A204.1 (cell line): ENCODE measurements around the gene NPHP4.

Source experiments
- FAIRE-seq: peaks from 2 replicates; lab custom pipeline; 2012; peaks lifted over from hg19 to GRCh38; lab: Jason Lieb, UNC

NPHP4 gene

DNA sequence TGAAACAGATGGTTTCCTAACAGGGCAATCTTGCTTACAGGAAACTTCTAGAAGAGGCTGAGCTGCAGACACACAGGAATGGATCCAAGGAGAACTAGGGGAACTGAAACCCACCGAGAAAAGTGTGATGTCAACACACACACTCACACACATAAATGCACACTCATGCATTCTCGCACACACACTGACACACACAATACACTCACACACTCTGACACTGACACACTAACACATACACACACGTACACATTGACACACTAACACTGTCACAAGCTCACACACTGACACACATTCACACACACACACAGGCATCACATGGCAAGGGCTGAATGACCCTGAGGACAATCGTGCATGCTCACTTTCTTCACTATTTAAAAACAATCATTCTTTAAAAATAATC lies 142.7 kb downstream of the NPHP4 start:
- FAIRE-seq, result no peak

DNA sequence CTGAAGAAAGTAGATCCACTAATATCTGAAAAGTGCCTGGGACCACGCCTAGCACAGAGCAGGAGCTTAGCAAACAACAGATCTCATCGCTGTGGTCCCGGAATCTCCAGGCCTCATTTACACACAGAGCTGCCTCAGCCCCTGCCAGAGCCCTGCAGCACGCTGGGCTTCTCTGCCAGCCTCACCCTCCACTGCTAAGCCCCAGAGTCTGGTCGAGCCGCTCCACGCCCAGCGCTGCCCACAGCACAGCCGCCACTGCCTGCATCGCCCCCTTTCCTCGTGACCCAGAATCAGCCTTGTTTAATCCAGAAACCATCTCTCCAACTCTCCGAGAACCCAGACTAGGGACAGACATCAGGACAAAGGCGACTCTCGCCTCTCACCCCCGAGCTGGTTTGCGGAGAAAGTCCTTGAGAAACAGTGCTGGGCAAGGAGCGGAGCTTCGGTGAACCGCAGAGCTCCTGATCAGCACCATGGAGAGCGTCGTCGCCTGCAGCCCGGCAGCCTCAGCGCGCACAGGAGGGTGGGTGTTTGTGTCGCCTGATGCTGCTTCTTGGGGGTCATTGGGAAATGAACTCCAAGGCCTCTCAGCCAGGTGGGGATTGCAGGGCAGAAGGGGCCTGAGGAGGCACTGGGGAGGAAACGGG lies 145.1 kb downstream of the NPHP4 start:
- no peak for FAIRE-seq

DNA sequence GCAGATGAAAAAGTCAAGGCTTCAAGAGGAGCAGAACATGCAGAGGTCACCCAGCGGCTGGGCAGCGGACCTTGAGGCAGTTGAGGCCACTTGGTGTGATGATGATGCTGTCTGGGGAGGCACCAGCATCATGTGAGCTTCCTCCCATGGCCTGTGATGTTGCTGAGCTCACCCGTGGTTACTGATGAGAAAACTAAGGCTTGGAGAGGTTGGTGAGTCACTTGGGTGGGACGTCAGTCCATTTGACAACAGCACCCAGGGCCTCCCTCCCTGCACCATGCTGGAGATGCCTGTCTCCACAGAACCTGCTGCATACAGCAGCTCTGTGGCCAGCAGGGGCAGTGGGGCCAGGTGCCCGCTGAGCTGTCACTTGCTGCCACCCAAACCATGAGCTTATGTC lies 146.8 kb downstream of the NPHP4 start:
- no peak for FAIRE-seq

DNA sequence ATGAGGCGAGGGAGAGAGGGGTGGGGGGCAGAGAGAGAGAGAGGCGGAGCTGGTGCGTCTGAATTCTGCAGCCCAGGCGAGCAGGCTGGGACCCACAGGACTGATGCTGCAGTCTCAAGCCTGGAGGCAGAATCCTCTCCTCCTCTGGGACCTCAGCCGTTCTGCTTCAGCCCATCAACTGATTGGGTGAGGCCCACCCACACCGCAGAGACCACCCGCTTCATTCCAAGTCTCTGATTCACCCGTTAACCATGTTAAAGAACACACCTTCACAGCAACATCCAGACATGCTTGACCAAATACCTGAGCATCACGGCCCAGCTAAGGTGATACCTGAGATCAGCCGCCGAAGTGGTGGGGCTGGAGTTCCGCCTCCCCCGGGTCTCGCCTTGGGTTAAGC lies 147.8 kb downstream of the NPHP4 start:
- FAIRE-seq, result no peak

DNA sequence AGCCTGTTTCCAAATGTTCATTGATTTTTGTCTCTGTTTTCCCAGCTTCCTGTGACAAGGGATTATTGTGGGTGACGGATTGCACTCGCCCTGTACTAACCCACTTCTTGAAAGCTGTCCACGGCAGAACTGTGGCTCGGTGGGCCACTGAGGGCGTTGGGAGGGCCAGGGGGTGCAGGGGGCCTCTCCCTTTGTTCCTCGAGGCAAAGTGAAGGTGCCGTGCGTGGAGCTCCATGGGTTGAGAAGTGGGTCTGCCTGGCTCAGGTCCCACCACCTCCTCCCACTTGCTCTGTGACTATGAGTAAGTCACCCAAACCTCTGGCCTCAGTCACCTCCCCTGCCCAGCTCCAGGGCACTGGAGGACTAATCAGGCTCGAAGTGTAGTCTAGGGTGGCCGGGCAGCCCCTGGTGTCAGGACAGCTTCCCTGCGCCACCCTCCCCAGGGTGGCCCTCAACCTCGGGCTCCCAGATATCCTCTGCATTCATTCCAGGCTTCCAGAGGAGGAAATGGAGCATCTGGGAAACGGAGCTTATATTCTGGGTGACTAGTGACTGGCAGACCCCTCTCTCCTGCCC lies 148.6 kb downstream of the NPHP4 start:
- no peak for FAIRE-seq

DNA sequence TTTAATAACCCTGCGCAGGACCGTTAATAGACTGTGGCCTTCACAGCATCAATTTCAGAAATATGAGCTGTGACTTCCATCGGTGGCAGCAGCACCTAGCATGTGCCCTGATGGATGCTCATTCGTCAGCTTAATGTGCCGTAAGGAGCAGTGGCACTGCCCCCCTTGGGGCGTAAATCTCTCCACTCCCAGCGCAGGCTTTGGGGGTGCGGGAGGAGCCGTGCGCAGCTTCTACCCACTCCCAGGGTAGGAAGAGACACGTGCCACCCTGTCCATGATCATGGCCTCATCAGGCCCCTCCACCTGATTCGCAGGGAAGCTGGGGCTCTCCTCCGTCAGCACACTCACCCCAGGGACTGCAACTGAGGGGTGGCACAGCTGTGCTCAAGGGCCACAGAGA lies 149.5 kb downstream of the NPHP4 start:
- no peak for FAIRE-seq

DNA sequence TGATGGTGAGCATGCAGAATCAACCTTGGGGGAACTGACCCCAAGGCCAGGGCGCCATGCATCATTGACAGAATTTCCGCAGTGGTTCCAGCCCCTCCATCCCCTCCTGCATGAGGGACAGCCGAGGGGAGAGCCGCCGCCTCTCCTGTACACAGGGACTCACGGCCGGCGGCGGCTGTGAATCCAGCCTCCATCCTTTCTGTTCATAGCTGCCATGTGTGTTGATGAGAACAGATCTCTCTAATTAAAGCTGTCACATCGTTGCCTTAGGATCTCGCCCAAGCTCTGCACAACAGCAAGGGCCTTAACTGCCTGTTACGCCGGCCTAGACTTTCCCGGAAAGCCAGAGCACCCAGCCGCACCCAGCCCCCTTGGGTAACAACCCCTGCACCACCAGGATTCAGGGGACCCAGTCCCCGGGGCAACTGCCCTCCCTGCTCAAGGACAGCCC lies 151.6 kb downstream of the NPHP4 start:
- FAIRE-seq, result no peak

DNA sequence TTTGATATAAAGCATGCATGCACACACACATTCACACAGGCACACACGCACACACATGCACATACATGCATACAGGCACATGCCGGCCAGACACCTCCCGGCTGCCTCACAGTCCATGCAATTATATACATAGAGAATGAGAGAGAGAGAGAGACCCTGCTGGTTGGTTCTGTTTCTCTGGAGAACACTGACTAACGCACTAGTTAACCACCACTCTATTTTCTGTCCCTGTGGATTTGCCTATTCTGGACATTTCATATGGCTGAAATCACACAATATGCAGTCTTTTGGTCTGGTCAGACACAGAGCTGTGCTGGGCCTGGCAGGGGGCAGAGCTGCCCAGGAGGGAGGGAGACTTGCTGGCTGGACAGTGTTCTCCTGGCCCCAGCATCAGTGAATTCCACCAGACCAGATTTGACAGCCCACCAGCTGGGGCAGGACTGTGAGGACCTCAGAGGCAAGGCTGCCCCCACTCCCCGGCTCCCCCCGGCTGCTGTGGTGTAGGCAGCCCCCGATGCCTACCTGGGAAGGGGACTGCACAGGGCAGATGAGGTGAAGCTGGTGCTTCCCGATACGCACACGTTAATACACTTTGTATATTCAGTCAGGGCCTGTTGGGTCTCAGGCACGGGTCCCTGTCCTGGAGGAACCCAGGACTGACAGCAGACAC lies 152.2 kb downstream of the NPHP4 start:
- FAIRE-seq, result no peak

DNA sequence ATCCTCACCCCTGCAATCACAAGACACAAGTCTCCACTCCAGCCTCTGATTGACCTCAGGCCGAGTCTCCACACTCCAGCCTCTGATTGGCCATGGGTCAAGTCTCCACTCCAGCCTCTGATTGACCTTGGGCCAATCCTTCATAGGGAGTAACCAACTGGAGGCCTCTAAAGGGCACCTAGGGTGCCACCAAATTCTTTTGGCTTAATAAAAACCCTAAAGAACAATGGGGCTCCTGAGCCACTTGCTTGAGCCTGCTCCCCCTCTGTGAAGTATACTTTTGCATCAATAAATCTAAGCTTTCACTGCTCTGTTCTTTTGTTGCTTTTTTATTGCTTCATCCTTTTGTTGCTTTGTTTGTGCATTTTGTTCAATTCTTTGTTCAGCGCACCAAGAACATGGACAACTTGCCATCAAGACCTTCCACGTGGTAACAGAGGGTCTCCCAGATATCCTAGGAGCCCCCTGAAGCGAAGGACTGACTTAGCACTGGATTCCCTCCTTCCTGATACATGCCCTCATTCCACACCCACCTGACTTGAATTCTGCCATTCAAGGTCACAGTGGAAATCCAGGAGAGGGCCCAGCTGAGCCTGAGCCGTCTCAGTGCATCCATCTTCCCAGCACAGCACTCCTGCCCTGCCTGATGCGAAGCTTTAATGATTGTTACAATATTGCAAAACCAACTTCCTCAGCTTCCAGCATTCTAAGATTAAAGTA lies 152.9 kb downstream of the NPHP4 start:
- FAIRE-seq, result no peak

DNA sequence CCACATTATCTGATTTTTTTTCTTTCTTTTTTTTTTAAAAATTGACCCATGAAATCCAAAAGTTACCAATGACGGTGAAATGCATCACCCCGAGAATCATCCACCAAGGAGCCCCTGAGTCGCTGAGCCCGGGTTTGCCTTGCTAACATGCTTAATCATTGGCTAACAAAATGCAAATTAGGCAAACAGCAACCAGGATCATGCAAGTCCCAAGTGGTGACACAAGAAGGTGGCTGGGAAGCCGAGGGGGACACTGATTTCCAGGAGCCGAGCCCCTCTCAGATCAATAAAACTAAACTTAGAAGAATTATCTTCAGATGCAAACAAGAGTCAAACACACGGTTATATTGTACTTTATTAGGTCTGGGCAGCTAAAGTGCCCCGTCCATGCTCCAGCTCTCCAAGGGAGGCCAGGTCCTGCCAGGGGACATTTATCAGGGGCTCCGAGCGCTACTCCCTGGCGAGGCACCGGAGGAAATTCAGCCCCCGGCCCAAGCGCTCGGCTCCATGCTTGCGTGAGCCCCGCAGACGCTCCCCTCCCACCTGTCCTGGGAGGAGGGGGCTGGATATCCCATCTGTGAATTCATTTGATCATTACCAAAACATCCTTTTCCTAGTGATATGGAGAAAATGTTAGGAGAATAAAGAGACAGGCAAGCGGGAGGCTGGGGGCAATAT lies 154.1 kb downstream of the NPHP4 start:
- FAIRE-seq, result no peak

DNA sequence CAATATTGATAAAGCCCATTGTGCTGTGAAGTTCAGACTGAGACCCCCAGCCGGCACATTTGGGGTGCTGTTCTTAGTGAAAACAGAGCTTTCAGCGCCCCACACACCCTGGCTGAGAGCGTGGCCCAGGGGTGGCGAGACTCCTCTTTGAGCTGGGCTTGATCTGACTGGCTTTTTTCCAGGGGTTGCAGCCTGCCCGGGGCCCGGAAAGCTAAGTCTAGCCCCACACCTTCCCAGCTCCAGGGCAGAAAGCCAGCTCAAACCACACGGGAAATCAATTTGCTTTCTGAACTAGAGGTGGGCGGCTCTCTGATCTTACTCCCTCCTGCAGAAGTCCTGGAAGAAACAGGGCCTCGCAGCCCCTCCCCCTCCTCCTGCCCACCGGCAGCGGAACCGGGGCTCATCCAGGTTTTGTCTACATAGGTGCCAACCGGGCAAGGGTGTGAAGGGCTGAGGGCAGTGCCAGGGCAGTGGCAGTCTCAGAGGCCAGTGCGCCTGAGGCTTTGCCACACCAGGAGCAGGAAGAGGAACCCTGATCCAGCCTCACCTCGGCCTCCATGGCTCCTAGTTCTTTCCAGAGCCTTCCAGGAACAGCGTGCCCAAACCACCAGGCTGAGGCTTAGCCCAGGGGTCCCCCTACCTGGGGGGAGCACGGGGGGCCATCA lies 155.3 kb downstream of the NPHP4 start:
- FAIRE-seq, result no peak

DNA sequence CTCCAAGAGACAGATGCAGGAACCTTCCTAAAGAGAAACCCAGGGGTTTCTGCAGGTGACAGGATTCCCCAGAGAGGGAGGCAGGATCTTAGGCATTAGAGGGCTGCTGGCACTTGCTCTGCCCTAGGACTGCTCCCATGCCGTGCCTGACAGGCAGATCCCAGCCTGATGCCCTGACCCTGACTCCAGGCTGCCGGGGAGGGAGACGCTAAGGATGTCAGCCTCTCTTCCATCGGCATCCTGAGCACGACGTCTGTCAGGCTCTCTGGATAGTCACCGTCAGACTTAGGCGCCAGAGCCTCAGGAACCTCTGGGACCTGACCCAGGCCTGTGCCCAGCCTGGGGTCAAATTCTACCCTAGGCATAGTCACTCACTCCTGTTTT lies 157.1 kb downstream of the NPHP4 start:
- no peak for FAIRE-seq

DNA sequence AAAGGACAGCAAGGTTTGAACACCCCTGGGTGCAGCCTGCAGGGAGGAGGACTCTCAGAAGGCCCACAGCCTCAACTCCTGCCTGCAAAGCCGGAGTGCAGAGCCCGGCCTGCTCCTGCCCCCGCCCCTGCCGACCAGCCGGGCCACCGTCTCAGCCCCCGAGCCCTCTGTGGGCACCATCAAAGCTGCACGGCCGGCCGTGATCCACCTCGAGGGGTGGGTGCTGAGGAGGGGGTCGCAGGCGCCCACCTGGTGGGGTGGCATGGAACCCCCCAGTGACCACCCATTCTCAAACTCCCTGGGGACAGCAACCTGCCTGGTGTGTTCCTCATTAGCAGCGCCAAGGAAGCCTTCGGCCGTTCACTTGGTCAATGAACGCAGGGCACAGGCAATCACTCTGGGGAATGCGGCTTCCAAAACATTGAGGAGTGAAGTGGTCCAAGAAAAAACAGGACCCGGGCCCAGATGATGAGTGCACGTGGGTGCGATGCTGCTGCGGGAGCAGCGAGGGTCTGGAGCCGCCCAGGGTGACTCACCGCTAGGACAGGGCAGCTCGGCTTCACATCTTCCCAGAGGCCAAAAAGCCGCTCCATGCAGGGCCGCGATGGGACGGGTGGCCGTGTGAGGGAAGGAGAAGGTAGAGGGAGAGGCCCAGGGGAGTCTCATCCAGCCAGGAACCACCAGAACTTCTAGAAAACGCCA lies 157.6 kb downstream of the NPHP4 start:
- FAIRE-seq, result no peak

DNA sequence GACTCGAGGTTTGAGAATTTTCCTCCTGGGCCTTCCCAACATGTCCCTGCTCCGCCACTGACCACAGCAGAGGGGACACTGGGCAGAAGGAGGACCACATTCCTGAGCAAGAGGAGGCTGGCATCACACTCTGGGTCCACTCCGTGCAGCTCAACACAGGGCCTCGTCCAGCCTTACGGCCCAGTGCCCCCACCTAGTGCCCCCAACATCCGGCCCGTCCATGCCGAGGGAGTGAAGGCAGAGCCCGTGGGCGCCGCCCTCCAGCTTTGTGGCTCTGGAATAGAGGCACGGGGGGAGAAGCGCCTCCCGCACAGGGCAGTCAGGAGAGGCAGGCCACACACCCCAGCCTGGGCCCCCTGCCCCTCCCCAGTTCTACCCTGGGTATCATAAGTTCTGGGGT lies 158.3 kb downstream of the NPHP4 start:
- no peak for FAIRE-seq

DNA sequence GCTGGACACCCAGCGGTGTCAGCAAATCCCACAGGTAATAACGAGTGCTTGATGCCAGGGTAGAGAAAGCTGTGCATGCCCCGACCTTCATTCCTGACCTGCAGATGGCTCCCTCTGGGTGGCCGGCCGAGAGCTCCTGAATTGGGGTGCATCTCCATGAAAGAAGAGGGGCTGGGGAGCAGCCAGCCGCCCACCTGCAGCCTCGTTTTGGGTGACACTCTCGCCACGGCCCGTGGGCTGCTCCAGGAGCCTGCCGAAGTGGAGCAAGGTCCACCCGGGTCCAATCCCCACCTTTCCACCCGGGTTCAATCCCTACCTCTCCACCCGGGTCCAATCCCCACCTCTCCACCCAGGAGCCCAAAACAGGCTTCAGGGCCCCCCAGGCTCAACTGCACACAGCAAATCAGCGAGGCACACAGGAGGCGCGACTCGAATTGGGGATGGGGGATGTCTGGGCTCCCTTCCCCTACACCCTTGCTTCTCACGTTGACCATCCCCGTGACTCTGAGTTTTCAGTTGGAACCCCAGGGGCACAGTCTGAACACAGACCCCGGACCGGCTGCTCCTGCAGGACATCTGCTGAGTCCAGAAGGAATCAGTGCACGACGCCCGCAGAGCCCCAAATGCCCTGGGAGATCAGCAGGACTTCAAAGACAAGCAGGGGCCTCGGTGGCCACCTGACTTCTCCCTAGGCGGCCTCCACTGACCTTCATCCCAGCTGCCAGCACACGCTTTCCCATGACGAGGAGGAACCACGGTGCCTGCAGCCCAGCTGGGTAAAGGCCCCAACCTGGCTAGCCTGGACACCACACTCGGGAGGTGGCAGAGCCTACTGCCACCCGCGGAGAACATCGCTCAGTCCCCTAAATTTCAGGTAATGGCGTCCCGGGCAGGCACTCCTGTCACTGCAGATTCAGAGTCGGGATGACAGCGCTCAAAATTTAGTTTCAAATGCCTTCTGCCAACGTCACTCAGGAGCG lies 159.0 kb downstream of the NPHP4 start:
- FAIRE-seq, result no peak

DNA sequence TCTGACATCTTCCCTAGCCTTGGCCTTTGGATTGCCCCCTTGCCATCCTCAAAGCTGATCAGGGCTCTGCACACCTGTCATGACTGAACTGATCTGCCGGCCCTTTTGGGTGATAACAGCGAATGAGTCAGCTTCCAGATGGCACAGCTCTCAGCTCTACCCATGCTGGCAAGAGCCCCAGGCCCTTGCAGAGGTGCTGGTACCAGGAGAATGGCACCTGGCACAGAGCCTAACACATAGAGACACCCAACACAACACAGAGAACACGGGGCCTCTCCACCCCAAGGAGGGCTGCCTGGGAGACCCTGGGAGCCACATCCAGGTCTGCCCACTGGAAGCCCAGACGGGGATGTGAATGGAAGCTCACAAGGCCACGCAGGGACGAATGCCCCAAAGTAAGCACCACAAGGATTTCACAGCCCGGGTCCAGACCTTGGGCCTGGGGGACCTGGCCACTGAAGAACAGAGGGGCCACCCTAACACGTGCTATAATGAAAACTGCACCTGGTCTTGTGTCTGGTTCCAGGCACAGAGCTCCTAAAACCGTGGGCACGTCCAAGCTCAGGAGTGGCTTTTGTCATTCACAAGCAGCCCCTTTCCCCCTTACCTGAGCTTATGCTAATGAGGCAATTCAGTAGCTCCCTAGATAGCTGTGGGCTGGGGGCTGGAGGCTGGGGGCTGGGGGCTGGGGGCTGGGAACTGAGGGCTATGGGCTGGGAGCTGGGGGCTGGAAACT lies 160.5 kb downstream of the NPHP4 start:
- no peak for FAIRE-seq

DNA sequence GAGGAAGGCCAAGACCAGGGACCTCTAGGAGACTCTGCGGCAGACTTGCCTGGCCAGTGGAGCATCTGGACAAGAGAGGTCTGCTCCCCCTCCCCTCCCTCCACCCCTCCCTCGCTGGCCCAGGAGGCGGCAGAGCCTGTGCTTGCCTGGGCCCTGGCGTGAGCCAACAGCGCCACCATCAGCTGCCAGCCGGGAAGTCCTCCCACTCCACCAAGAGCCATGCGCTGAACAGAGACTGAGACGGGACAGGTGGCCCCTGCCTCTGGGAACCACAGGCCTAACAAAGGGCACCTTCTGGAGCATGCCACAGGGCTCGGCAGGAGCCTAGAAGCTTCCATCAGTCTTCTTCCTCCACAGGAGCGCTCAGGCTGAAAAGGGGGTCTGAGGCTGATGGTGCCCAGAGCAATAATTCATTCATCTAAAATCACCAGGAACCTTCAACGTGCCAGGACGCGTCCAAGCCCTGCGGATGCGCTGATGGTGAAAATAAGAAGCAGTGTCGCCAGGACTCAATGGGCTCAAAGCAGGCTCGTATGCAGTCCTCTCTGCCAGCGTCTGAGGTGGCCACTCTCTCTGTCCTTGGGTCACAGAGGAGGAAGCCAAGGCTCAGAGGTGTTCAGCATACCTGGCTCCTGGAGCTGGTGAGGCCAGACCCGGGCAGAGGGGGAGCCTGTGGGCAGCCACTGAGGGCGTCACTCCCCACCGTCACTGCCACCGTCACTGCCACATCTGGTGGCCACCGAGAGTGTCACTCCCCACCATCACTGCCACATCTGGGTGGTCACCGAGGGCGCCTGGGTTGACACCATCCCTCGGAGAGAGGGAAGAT lies 161.2 kb downstream of the NPHP4 start:
- FAIRE-seq, result no peak

DNA sequence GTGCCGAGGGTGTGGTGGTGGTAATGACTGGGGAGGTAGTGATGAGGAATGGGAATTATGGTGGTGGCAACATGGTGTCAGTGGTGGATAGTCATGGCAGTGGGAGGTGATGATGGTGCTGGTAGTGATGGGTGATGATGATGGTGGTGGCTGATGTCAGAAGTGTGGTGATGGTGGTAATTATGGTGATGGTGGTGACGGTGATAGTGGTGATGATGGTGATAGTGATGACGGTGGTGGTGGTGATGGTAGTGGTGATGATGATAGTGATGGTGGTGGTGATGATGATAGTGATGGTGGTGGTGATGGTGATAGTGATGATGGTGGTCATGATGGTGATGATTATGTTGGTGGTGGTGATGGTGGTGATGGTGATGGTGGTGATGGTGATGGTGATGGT lies 162.8 kb downstream of the NPHP4 start:
- FAIRE-seq, result no peak
